Dermis microvascular lymphatic vessel endothelial cell (primary cell): ENCODE data around the gene ADRM1. TPM values are rescaled to one million over a fixed set of nuclear protein-coding genes. Genes with fewer than 3 reads are reported as not detected.

ENCODE experiments used
- DNase-seq, 2 donors: peaks; one replicate each; pipeline versions ENCODE4 v3.0.0 to v3.0.0-alpha.2; 2010; ENCODE audit warnings: low read depth in 2 of 2
- total RNA-seq: library from RNA; depleted of rRNA; stranded (reverse); fragments of >200 nt; gene quantifications from 2 replicates; pipeline ENCODE4 v1.2.1, GENCODE V29; 2014

The ADRM1 gene
- total RNA-seq, 1 donor from 2014 or later: 94.1 TPM

GRCh38 chr20:62354031-62354808, 51.4 kb downstream of the ADRM1 start:
- no peak for DNase-seq

GRCh38 chr20:62354811-62355341, 52.1 kb downstream of the ADRM1 start:
- DNase-seq: no peak

- DNase-seq: peak in 1 of 2 donors; percentile 51
These were observed 52.7 kb downstream of the ADRM1 start for GRCh38 chr20:62355516-62355877.

GRCh38 chr20:62355878-62356588, 53.2 kb downstream of the ADRM1 start:
- DNase-seq: no peak

- no peak for DNase-seq
These were observed 53.9 kb downstream of the ADRM1 start for GRCh38 chr20:62356589-62357186.

- DNase-seq: peak; percentile 43 to 89
These were observed 54.4 kb downstream of the ADRM1 start for GRCh38 chr20:62357187-62357667.

GRCh38 chr20:62357681-62358080, 54.9 kb downstream of the ADRM1 start:
- no peak for DNase-seq

Other genes starting within 250 kb of the ADRM1 start
- 2.3 and 3.7 TPM in 2 replicates for gene TAF4, start 237.1 kb upstream of the ADRM1 start, total RNA-seq
- 23.2 and 31.7 TPM in 2 replicates for gene LSM14B, start 180.5 kb upstream of the ADRM1 start, total RNA-seq
- 315 and 337 TPM in 2 replicates for gene PSMA7, start 159.6 kb upstream of the ADRM1 start, total RNA-seq
- 6.4 and 11.3 TPM in 2 replicates for gene SS18L1, start 159.2 kb upstream of the ADRM1 start, total RNA-seq
- 7.8 and 12.0 TPM in 2 replicates for gene MTG2, start 120.0 kb upstream of the ADRM1 start, total RNA-seq
- gene HRH3, start 82.7 kb upstream of the ADRM1 start, total RNA-seq: not detected in 2 replicates
- 22.1 and 28.8 TPM in 2 replicates for gene OSBPL2, start 64.5 kb upstream of the ADRM1 start, total RNA-seq
- gene LAMA5, start 64.3 kb downstream of the ADRM1 start, total RNA-seq: 18.6 and 23.1 TPM in 2 replicates
- gene RPS21, start 84.1 kb downstream of the ADRM1 start, total RNA-seq: 612 and 719 TPM in 2 replicates
- 0.77 and 1.5 TPM in 2 replicates for gene CABLES2, start 104.3 kb downstream of the ADRM1 start, total RNA-seq
- not detected in 2 replicates for gene RBBP8NL, start 124.5 kb downstream of the ADRM1 start, total RNA-seq
- gene GATA5, start 173.0 kb downstream of the ADRM1 start, total RNA-seq: not detected in 2 replicates